GM23248 (cell line): ENCODE data around the gene ATP8A2. TPM values are rescaled to one million over a fixed set of nuclear protein-coding genes. Genes with fewer than 3 reads are reported as not detected.

Source experiments
- DNase-seq: peaks from one replicate; pipeline ENCODE4 v3.0.0-alpha.2; 2015
- H2AFZ ChIP-seq: fragments of 200-600 bp; sonication (generic); 2 replicates; pipeline ENCODE4 v1.6.1; 2016; ENCODE audit warnings: antibody characterized with exemption
- H3F3A ChIP-seq: fragments of 200-600 bp; sonication (generic); 2 replicates; pipeline ENCODE4 v1.6.1; 2016; ENCODE audit warnings: mild to moderate bottlenecking, antibody characterized with exemption, mixed run types; ENCODE audit not compliant: insufficient read depth
- H3K27ac ChIP-seq: fragments of 200-600 bp; sonication (generic); 2 replicates; pipeline ENCODE4 v1.5.1; 2016; ENCODE audit warnings: mild to moderate bottlenecking
- H3K27me3 ChIP-seq: fragments of 200-600 bp; sonication (generic); replicated peaks from 2 replicates; pipeline ENCODE4 v1.6.1; 2016; ENCODE audit warnings: mild to moderate bottlenecking; ENCODE audit not compliant: insufficient read depth
- H3K36me3 ChIP-seq: fragments of 200-600 bp; sonication (generic); 2 replicates; pipeline ENCODE4 v1.6.1; 2016; ENCODE audit warnings: low read depth, mild to moderate bottlenecking
- H3K4me1 ChIP-seq: fragments of 200-600 bp; sonication (generic); 2 replicates; pipeline ENCODE4 v1.6.1; 2016; ENCODE audit warnings: mild to moderate bottlenecking; ENCODE audit not compliant: insufficient read depth
- H3K4me2 ChIP-seq: fragments of 200-600 bp; sonication (generic); one replicate; pipeline ENCODE4 v1.6.1; 2016; ENCODE audit warnings: mild to moderate bottlenecking; ENCODE audit not compliant: unreplicated experiment
- H3K4me3 ChIP-seq: fragments of 200-600 bp; sonication (generic); 2 replicates; pipeline ENCODE4 v1.5.1; 2016; ENCODE audit warnings: mild to moderate bottlenecking
- H3K79me2 ChIP-seq: fragments of 200-600 bp; sonication (generic); 2 replicates; pipeline ENCODE4 v1.6.1; 2016; ENCODE audit warnings: mild to moderate bottlenecking; ENCODE audit not compliant: insufficient read depth
- H3K9ac ChIP-seq: fragments of 200-600 bp; sonication (generic); 2 replicates; pipeline ENCODE4 v1.6.1; 2016; ENCODE audit warnings: mild to moderate bottlenecking
- H3K9me2 ChIP-seq: fragments of 200-600 bp; sonication (generic); 2 replicates; pipeline ENCODE4 v1.6.1; 2016; ENCODE audit warnings: mixed run types, mild to moderate bottlenecking, moderate library complexity; ENCODE audit not compliant: insufficient read depth
- H3K9me3 ChIP-seq: fragments of 200-600 bp; sonication (generic); one replicate; pipeline ENCODE4 v1.6.1; 2017; ENCODE audit warnings: low read depth
- H4K20me1 ChIP-seq: fragments of 200-600 bp; sonication (generic); 2 replicates; pipeline ENCODE4 v1.6.0; 2016; ENCODE audit not compliant: insufficient read depth
- EZH2 ChIP-seq: fragments of 200-600 bp; sonication (generic); IDR thresholded peaks from 2 replicates; pipeline ENCODE4 v1.6.1; 2018; ENCODE audit warnings: antibody characterized with exemption, mild to moderate bottlenecking; ENCODE audit not compliant: insufficient read depth, poor library complexity, severe bottlenecking
- EZH2phosphoT487 ChIP-seq: fragments of 200-600 bp; sonication (generic); IDR thresholded peaks from 2 replicates; pipeline ENCODE4 v1.6.1; 2018; ENCODE audit warnings: antibody characterized with exemption, moderate library complexity, mild to moderate bottlenecking, low read depth; ENCODE audit not compliant: insufficient read depth
- WGBS, 2 experiments: methylation state at CpG; one replicate each; pipeline ENCODE4 v1.1.6; 2015 to 2017; ENCODE audit warnings: low lambda C conversion rate in 2 of 2, low coverage in 1 of 2; ENCODE audit errors: missing lambda C conversion rate in 2 of 2; 5-methylcytosine and 5-hydroxymethylcytosine counted together
- in situ Hi-C: fragments of 300-500 bp; cut with MboI; formaldehyde crosslinking; loops from 2 replicates; pipeline ENCODE4 v1.15.0; 2020
- polyA plus RNA-seq: library from polyadenylated mRNA; unstranded; fragments of >200 nt; fragmentation: Nextera tagmentation; extraction: Ambion mirVana; gene quantifications from 2 replicates; pipeline ENCODE4 v1.2.1, GENCODE V29; 2016
- total RNA-seq: library from RNA; depleted of rRNA; stranded (reverse); fragments of >200 nt; shearing (Covaris generic); gene quantifications from 2 replicates; pipeline ENCODE4 v1.2.3, GENCODE V29; 2014

ATP8A2 gene
- total and polyA plus RNA-seq, 2 experiments from 2014 or later, result under 0.01 to 0.05 TPM

GRCh38 chr13:25457566-25457965 is 85.8 kb downstream of the ATP8A2 start:
- H4K20me1 ChIP-seq, result no peaks in the 10 kb centered on the region
- no peaks in the 10 kb centered on the region for H3K9me2 ChIP-seq
- no peaks in the 10 kb centered on the region for H3K9me3 ChIP-seq
- H3K27ac ChIP-seq, result no peak overlapping the region
- no peaks in the 10 kb centered on the region for H3K27me3 ChIP-seq
- H3K36me3 ChIP-seq, result no peaks in the 10 kb centered on the region
- WGBS, 2 experiments, result 11 to 22% methylated on average over 4 of the region's 4 CpGs
- no peaks in the 10 kb centered on the region for H3F3A ChIP-seq
- no peak for TF ChIP-seq EZH2phosphoT487
- no peak for TF ChIP-seq EZH2
- no peak overlapping the region for H3K4me3 ChIP-seq
- no peak overlapping the region for H3K9ac ChIP-seq
- in situ Hi-C loops, result no loop called here
- H2AFZ ChIP-seq, result no peak overlapping the region
- H3K79me2 ChIP-seq, result no peaks in the 10 kb centered on the region
- DNase-seq, result no peak
- H3K4me1 ChIP-seq, result no peaks in the 10 kb centered on the region
- no peak overlapping the region for H3K4me2 ChIP-seq

- Histone ChIP-seq H3K4me3 (no peak overlapping the region), H3K27ac (no peak overlapping the region), H3K4me2 (no peak overlapping the region), H3K36me3 (no peaks in the 10 kb centered on the region), H3K79me2 (no peaks in the 10 kb centered on the region), H4K20me1 (no peaks in the 10 kb centered on the region), H2AFZ (no peak overlapping the region), H3K9me2 (no peaks in the 10 kb centered on the region), H3K4me1 (no peaks in the 10 kb centered on the region), H3K27me3 (no peaks in the 10 kb centered on the region), H3F3A (no peaks in the 10 kb centered on the region), H3K9ac (no peak overlapping the region), H3K9me3 (no peaks in the 10 kb centered on the region)
- TF ChIP-seq EZH2phosphoT487, result no peak
- no peak for TF ChIP-seq EZH2
- in situ Hi-C loops, result no loop called here
- peak; percentile 3 for DNase-seq
- WGBS, 2 experiments, result 34 to 51% methylated on average over 9 of the region's 9 CpGs
Measured at GRCh38 chr13:25462301-25463125, 90.7 kb downstream of the ATP8A2 start.

- Histone ChIP-seq H2AFZ (no peak overlapping the region), H3K9me2 (no peaks in the 10 kb centered on the region), H3K79me2 (no peaks in the 10 kb centered on the region), H3K4me1 (no peaks in the 10 kb centered on the region), H3F3A (no peaks in the 10 kb centered on the region), H3K4me3 (no peak overlapping the region), H3K9ac (no peak overlapping the region), H4K20me1 (no peaks in the 10 kb centered on the region), H3K9me3 (no peaks in the 10 kb centered on the region), H3K27ac (no peak overlapping the region), H3K27me3 (0 out of 2 replicates have a peak, but pooled peaks cover 5% of the 10 kb centered on the region), H3K36me3 (no peaks in the 10 kb centered on the region), H3K4me2 (no peak overlapping the region)
- TF ChIP-seq EZH2, result no peak
- TF ChIP-seq EZH2phosphoT487, result no peak
- in situ Hi-C loops, result no loop called here
- WGBS, 2 experiments, result 28 to 32% methylated on average over 3 of the region's 3 CpGs
- peak; percentile 33 for DNase-seq
Measured at GRCh38 chr13:25463496-25463895, 91.7 kb downstream of the ATP8A2 start.

GRCh38 chr13:25466880-25467279 is 95.1 kb downstream of the ATP8A2 start:
- H2AFZ ChIP-seq, result no peak overlapping the region
- no peaks in the 10 kb centered on the region for H3K36me3 ChIP-seq
- no peaks in the 10 kb centered on the region for H3F3A ChIP-seq
- H3K4me2 ChIP-seq, result no peak overlapping the region
- H3K79me2 ChIP-seq, result no peaks in the 10 kb centered on the region
- peaks cover 16% of the 10 kb centered on the region; the same call in 1 of the 2 replicates for H3K27me3 ChIP-seq
- DNase-seq, result no peak
- no peak overlapping the region for H3K27ac ChIP-seq
- H3K9ac ChIP-seq, result no peak overlapping the region
- in situ Hi-C loops, result no loop called here
- no peaks in the 10 kb centered on the region for H4K20me1 ChIP-seq
- no peak overlapping the region for H3K4me3 ChIP-seq
- TF ChIP-seq EZH2, result no peak
- TF ChIP-seq EZH2phosphoT487, result no peak
- H3K9me2 ChIP-seq, result no peaks in the 10 kb centered on the region
- H3K9me3 ChIP-seq, result no peaks in the 10 kb centered on the region
- 23 to 28% methylated on average over 4 of the region's 4 CpGs for WGBS, 2 experiments
- no peaks in the 10 kb centered on the region for H3K4me1 ChIP-seq
